HFF-Myc (cell line): ENCODE results near the gene MPND.

Experiments
- DNase-seq: peaks from one replicate; pipeline ENCODE4 v3.0.0-alpha.2; 2011; ENCODE audit warnings: low read depth; ENCODE audit errors: extremely low read depth
- H3K4me3 ChIP-seq: replicated peaks from 2 replicates; pipeline ENCODE4 v1.5.1; 2011; ENCODE audit warnings: low read depth, mild to moderate bottlenecking, control low read depth, low read length
- CTCF ChIP-seq: IDR thresholded peaks from 2 replicates; pipeline ENCODE4 v1.5.1; 2012; ENCODE audit warnings: mild to moderate bottlenecking, low read depth, low read length, control low read depth; ENCODE audit errors: missing control alignments

The MPND gene

GRCh38 chr19:4374498-4375163 is 31.3 kb downstream of the MPND start:
- TF ChIP-seq CTCF: no peak

GRCh38 chr19:4375164-4376027 is 32.0 kb downstream of the MPND start:
- peak overlapping the region; percentile 20 for H3K4me3 ChIP-seq
- TF ChIP-seq CTCF: peak; percentile 48
- DNase-seq: peak; percentile 56

More at GRCh38 chr19:4374498-4375163, 31.3 kb downstream of the MPND start:
- H3K4me3 ChIP-seq: peak overlapping the region; percentile 20
- DNase-seq: no peak

GRCh38 chr19:4376028-4376670 is 32.8 kb downstream of the MPND start:
- no peak for TF ChIP-seq CTCF
- H3K4me3 ChIP-seq: no peak overlapping the region
- no peak for DNase-seq

- H3K4me3 ChIP-seq: no peak overlapping the region
- no peak for DNase-seq
- TF ChIP-seq CTCF: no peak
Measured at GRCh38 chr19:4376671-4376990, 33.3 kb downstream of the MPND start.

- H3K4me3 ChIP-seq: no peak overlapping the region
- no peak for TF ChIP-seq CTCF
- DNase-seq: no peak
Measured at GRCh38 chr19:4376991-4377781, 33.8 kb downstream of the MPND start.

- H3K4me3 ChIP-seq: no peak overlapping the region
Measured at GRCh38 chr19:4378886-4379285, 35.5 kb downstream of the MPND start.

More at GRCh38 chr19:4378886-4379285, 35.5 kb downstream of the MPND start:
- no peak for DNase-seq
- TF ChIP-seq CTCF: no peak
